ENCODE results near the gene BLOC1S5.

GRCh38 chr6:7993399-7993798 is 70.8 kb downstream of the BLOC1S5 start:
- TF ChIP-seq CTCF (IDR thresholded peaks at IDR 0.05) = no peak
- TF ChIP-seq EP300 (IDR thresholded peaks at IDR 0.05) = no peak

All from stomach (tissue), 4 donors.